BE2C (cell line): ENCODE results near the gene GPD2.

Source experiments
- DNase-seq: peaks from one replicate; pipeline ENCODE4 v3.0.0-alpha.2; 2020
- H3K27me3 ChIP-seq: fragments of 250-450 bp; sonication (Bioruptor Pico); 2 replicates; pipeline ENCODE4 v1.5.1; 2020; ENCODE audit warnings: mild to moderate bottlenecking
- H3K36me3 ChIP-seq: fragments of 250-450 bp; sonication (Bioruptor Pico); 2 replicates; pipeline ENCODE4 v1.5.1; 2020; ENCODE audit warnings: mild to moderate bottlenecking
- H3K4me1 ChIP-seq: fragments of 250-450 bp; sonication (Bioruptor Pico); 2 replicates; pipeline ENCODE4 v1.5.1; 2020
- H3K4me3 ChIP-seq: 2 replicates; pipeline ENCODE4 v1.5.1; 2011; ENCODE audit warnings: low read depth, low read length
- H3K9me3 ChIP-seq: fragments of 250-450 bp; sonication (Bioruptor Pico); 2 replicates; pipeline ENCODE4 v1.5.1; 2020
- CTCF ChIP-seq: IDR thresholded peaks from 2 replicates; pipeline ENCODE4 v1.5.1; 2012; ENCODE audit warnings: mild to moderate bottlenecking, low read depth, low read length

GPD2 gene

DNA sequence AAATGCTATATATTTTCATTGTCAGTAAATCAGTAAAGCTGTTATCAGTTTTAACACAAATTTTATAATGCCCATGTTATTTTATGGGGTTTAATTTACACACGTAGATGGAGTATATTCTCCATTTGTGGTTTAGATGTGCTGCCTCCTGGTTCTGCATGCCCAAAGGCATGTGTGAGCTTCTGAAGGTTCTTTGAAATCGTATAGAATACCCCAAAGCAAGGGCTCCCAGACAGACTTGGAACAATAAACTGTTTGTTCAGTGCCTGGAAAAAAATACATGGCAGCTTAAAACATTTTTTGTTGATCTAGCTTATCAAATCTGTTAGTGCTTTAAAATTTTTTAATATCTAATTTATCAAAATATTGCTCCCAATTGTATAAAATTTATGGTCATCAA lies 150.4 kb downstream of the GPD2 start:
- H3K9me3 ChIP-seq: no peaks in the 10 kb centered on the region
- DNase-seq: no peak
- H3K36me3 ChIP-seq: no peaks in the 10 kb centered on the region
- no peak overlapping the region for H3K4me3 ChIP-seq
- no peaks in the 10 kb centered on the region for H3K27me3 ChIP-seq
- no peak for TF ChIP-seq CTCF
- no peaks in the 10 kb centered on the region for H3K4me1 ChIP-seq

- TF ChIP-seq CTCF: peak; percentile 50
- Histone ChIP-seq H3K4me1 (no peaks in the 10 kb centered on the region), H3K9me3 (no peaks in the 10 kb centered on the region), H3K4me3 (peak overlapping the region; percentile 43), H3K36me3 (no peaks in the 10 kb centered on the region), H3K27me3 (no peaks in the 10 kb centered on the region)
- no peak for DNase-seq
Measured at GRCh38 chr2:156589381-156590079, 153.4 kb downstream of the GPD2 start.

GRCh38 chr2:156590085-156590739 lies 154.0 kb downstream of the GPD2 start:
- Histone ChIP-seq H3K4me1 (no peaks in the 10 kb centered on the region), H3K9me3 (no peaks in the 10 kb centered on the region), H3K27me3 (no peaks in the 10 kb centered on the region), H3K4me3 (peak overlapping the region; percentile 43), H3K36me3 (no peaks in the 10 kb centered on the region)
- no peak for DNase-seq
- no peak for TF ChIP-seq CTCF

DNA sequence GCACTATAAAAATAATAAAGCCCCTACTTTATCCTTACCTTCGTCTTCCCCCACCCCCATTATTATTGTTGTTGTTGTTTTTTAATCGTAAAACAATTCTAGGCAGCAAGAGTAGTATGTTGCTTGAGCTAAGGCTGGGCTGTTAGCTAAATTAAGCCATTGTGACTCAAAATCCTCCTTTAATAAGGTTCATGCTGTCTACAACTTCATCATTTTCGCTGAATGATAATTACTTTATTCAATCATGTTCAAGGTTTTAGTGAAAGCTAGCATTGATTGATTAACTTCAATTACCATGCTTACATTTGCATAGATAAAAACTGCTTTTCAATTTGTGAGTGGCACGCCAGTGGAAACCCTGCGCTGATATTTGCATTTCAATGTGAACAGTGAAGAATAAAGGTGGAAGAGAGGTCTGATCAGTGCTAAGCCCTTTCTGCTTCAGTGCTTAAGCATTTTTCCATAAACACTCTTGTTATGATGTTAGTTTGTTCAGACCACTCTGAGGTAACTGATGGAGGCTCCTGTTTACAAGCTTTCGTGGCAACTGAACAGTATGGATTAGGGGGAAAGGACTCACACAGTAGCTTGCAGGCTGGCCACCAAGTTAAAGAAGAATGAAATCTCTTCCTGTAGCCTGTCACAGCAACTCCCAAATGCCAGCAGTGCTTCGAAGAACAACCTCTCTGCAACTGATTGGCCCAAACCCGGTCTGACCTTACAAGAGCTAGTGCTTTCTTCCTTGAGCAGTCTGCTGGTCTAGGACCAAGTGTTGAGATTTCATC lies 156.8 kb downstream of the GPD2 start:
- Histone ChIP-seq H3K4me3 (no peak overlapping the region), H3K4me1 (no peaks in the 10 kb centered on the region), H3K27me3 (no peaks in the 10 kb centered on the region), H3K9me3 (no peaks in the 10 kb centered on the region), H3K36me3 (no peaks in the 10 kb centered on the region)
- no peak for DNase-seq
- TF ChIP-seq CTCF: no peak

DNA sequence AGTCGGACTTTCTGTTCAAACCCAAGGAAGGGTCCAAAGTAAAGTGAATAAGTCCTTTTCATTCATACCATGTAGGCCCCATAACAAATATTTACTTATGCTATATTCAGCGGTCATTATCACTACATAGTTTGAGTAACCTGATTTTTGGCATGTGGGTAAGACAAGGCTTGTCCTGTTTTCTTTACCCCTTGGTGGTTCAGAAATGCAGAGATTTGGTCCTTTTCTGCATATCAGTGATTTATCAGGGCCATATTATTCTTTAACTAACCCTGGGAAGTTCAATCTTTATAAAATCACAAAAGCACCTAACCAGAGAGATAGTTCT lies 157.4 kb downstream of the GPD2 start:
- Histone ChIP-seq H3K27me3 (no peaks in the 10 kb centered on the region), H3K9me3 (no peaks in the 10 kb centered on the region), H3K36me3 (no peaks in the 10 kb centered on the region), H3K4me1 (no peaks in the 10 kb centered on the region), H3K4me3 (no peak overlapping the region)
- TF ChIP-seq CTCF: no peak
- DNase-seq: no peak

GRCh38 chr2:156598563-156598962 lies 162.4 kb downstream of the GPD2 start:
- Histone ChIP-seq H3K27me3 (no peaks in the 10 kb centered on the region), H3K36me3 (no peaks in the 10 kb centered on the region), H3K9me3 (no peaks in the 10 kb centered on the region), H3K4me3 (no peak overlapping the region), H3K4me1 (no peaks in the 10 kb centered on the region)
- no peak for TF ChIP-seq CTCF
- DNase-seq: no peak
